ENCODE results near the gene ULK1.

Gene ULK1

GRCh38 chr12:131894313-131894860, at the start of gene ULK1:
ULK1 (plus strand) TSS chr12:131894622; CDS start chr12:131895002, 380 bp downstream.
- in situ Hi-C loops (cut with MboI; ENCODE audit: low sequenced_read_pairs): no loop called here

DNA sequence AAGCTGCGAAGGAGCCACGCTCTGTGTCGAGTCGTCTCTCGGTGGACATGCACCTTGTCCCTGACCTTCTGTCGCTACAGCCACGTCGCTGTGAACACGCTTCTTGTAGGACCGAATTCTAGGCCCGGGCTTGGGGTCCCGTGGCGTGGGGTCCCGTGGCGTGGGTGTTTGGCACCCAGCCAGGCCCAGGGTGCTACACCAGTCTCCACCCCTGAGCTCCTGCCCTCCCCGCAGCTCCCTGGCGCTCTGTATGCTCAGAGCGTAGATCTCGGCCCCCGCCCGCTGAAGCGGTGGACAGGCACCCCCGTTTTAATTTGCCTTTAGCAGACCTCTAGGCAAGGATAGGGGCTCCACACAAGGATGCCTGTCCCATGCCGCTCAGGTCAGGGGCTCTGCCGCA, 49.8 kb upstream of the ULK1 start:
- in situ Hi-C loops (cut with MboI; ENCODE audit: low sequenced_read_pairs): no loop called here

DNA sequence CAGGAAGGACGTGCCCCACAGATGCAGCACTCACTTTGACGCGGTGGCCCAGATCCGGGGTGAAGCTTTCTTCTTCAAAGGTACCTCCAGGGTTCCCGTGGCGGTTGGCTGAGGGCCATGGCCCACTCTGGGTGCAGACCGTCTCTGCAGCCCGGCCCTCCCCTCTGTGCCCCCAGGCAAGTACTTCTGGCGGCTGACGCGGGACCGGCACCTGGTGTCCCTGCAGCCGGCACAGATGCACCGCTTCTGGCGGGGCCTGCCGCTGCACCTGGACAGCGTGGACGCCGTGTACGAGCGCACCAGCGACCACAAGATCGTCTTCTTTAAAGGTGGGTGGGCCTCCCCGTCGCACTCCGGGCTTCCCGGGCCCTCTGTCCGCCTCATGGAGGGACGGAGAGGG, 49.3 kb upstream of the ULK1 start:
- in situ Hi-C loops (cut with MboI; ENCODE audit: low sequenced_read_pairs): no loop called here

DNA sequence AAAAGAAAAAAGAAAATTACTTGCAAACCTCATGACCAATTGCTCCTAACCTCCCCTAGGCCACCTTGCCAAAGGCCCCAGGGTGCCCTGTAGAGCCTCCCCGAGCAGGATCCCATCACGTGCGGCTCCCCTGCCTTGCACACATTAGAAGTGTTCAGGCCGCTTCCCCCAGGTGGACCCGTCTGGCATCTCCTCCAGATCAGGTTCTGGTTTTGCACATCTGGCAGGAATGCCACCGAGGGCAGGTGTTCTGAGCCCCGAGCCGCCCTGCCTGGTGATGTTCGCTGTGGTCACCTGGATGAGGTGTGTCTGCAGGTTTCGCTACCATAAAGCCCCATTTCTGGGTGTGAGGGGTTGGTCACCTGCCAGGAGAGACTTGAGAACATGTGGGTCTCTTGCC, 47.0 kb upstream of the ULK1 start:
- in situ Hi-C loops (cut with MboI; ENCODE audit: low sequenced_read_pairs): no loop called here

GRCh38 chr12:131848753-131849152, 45.7 kb upstream of the ULK1 start:
- in situ Hi-C loops (cut with MboI; ENCODE audit: low sequenced_read_pairs): no loop called here

- in situ Hi-C loops (cut with MboI; ENCODE audit: low sequenced_read_pairs): no loop called here
Measured at GRCh38 chr12:131849700-131850553, 44.5 kb upstream of the ULK1 start.

DNA sequence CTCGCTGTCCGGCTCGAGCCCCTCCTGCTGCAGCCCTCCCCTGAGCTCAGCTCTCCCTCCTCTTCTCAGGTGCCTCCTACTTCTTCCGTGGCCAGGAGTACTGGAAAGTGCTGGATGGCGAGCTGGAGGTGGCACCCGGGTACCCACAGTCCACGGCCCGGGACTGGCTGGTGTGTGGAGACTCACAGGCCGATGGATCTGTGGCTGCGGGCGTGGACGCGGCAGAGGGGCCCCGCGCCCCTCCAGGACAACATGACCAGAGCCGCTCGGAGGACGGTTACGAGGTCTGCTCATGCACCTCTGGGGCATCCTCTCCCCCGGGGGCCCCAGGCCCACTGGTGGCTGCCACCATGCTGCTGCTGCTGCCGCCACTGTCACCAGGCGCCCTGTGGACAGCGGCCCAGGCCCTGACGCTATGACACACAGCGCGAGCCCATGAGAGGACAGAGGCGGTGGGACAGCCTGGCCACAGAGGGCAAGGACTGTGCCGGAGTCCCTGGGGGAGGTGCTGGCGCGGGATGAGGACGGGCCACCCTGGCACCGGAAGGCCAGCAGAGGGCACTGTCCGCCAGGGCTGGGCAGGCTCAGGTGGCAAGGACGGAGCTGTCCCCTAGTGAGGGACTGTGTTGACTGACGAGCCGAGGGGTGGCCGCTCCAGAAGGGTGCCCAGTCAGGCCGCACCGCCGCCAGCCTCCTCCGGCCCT, 43.4 kb upstream of the ULK1 start:
- in situ Hi-C loops (cut with MboI; ENCODE audit: low sequenced_read_pairs): no loop called here

- in situ Hi-C loops (cut with MboI; ENCODE audit: low sequenced_read_pairs): no loop called here
Measured at GRCh38 chr12:131851741-131852550, 42.5 kb upstream of the ULK1 start.

DNA sequence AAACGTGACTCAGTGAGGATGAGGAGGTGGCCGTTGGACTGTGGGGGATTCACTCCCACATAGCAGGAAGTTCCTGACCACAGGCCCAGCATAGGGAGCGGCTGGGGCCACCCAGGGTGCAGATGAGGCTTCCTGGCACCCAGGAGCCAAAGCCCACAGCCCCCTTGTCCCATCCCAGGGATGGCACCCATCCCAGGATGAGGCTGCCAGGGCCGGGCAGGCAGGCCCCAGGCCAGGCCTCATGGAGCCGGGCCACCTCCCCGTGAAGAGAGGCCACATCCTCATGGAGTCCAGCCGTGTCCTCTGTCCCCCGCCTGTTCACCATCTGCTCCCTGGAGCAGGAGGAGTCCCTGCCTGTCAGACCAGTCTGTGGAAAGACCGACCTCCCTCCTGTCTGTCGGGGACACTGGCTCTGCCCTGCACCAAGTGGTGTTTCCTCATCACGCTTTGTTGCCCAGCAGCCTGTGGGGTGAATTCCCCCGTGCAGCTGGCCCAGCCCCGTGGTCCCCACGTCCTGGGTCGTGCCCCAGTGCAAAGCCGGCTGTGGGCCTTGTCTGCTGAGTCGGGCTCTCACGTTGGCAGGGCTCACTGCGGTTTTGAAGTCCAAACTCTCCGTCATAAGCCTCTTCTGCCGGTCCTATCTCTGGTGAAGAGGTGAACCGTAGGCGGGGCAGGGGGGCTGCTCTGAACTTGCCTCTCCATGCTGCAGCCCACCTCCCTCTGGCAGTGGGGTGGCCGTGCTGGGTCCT, 41.7 kb upstream of the ULK1 start:
- in situ Hi-C loops (cut with MboI; ENCODE audit: low sequenced_read_pairs): no loop called here

- in situ Hi-C loops (cut with MboI; ENCODE audit: low sequenced_read_pairs): no loop called here
Measured at GRCh38 chr12:131853832-131854797, 40.3 kb upstream of the ULK1 start.

DNA sequence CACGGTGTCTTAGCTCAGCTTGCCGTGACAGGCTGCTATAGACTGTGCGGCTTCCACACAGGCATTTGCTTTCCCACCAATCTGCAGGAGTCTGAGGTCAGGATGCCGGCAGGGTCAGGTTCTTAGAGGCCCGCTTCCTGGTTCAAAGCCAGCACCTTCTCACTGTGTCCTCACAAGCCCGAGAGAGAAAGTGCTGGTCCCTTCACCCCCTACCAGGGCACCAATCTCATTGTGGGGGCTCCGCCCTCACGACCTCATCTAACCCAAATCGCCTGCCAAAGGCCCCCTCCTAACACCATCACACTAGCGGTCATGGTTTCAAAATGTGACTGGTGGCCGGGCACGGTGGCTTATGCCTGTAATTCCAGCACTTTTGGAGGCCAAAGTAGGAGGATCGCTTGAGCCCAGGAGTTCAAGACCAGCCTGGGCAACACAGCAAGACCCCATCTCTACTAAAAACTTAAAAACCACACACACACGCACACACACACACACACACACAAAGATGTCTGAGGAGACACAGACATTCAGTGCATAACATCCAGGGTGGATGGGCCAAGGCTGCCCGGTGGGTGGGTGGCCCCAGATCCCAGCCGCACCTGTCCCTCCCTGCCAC, 39.5 kb upstream of the ULK1 start:
- in situ Hi-C loops (cut with MboI; ENCODE audit: low sequenced_read_pairs): no loop called here

DNA sequence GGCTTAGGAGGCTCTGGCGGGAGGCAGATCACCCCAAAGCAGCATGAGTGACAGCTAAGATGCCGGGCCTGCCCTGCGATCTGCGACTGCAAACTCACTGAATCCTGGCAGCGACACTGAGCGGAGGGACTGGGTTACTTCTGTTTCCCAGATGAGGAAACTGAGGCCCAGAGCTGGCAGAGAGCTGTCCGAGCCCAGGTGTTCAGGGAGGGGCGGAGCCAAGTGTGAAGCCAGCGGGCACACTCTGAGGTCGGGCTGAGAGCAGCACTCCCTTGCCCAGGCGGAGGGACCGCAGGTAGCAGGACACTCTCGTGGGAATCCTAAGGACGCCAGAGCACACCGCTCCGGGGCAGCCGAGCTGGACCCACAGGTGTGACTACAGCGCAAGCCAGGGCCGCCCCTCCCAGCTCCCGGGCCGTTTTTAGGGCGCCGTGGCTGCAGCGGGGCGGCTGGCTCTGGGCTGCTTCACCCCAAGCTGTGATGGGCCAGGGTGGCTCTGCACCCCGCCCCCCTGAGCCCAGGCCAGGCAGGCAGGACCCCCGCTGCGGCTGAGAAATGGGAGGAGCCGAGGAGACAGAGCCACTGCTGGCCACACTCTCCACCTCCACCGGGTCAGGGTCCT, 38.8 kb upstream of the ULK1 start:
- in situ Hi-C loops (cut with MboI; ENCODE audit: low sequenced_read_pairs): no loop called here

DNA sequence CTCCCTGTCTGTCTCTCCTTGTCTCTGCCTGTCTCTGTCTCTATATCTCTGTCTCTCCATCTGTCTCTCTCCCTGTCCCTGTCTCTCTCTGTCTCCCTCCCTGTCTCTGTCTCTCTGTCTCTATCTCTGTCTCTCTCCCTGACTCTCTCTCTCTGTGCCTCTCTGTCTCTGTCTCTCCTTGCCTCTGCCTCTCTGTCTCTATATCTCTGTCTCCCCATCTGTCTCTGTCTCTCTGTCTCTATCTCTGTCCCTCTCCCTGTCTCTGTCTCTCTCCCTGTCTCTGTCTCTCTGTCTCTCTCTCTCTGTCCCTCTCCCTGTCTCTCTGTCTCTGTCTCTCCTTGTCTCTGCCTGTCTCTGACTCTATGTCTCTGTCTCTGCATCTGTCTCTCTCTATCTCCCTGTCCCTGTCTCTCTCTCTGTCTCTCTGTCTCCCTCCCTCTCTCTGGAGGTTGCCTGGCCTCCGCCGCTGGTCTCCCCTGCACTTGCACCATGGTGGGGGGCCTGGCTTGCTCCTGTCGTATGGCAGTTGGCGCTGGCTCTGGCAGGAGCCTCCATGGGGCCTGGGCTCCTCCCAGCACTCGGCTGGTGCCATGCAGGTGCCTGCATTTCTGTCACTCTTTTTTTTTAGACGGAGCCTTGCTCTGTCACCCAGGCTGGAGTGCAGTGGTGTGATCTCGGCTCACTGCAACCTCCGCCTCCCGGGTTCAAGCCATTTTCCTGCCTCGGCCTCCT, 37.9 kb upstream of the ULK1 start:
- in situ Hi-C loops (cut with MboI; ENCODE audit: low sequenced_read_pairs): no loop called here

GRCh38 chr12:131857908-131858850, 36.2 kb upstream of the ULK1 start:
- in situ Hi-C loops (cut with MboI; ENCODE audit: low sequenced_read_pairs): no loop called here

DNA sequence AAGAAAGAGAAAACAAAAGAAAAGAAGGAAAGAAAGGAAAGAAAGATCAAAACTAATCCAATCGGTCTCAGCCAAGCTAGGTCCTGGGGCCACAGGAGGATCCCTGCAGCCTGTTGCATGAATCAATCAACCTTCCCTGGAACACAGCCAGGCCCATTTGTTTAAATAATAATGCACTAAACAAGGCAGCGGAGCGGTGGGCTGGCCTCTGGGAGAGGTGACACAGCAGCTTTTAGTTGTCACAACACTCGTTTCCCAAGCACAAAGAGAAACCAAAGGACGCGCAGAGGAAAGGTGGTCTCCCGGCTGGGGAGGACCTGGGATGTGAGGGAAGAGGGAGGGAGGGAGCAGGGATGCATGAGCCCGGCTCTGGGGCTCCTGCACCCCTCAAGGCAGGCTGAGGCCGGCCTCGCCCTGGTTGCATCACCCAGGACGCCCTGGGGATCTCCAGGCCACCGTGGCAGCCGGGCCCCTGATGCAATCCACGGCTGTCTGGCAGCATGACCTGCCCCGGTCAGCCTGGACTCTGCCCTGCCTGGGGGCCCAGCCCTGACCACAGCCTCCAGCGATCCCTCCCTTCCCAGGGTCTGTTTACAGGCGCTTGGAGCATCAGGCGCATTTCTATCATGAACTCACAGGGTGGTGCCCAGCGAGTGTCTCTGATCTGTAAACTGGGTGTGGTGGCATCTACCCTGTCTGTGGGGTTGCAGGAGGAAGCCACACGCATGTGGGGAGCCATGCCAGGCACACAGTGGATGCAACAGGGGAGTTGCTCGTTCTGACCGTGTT, 33.8 kb upstream of the ULK1 start:
- in situ Hi-C loops (cut with MboI; ENCODE audit: low sequenced_read_pairs): no loop called here
